ENCODE data around the gene TACO1. TPM values are rescaled to one million over a fixed set of nuclear protein-coding genes. Genes with fewer than 3 reads are reported as not detected.

The TACO1 gene
- 10 to 100 TPM in 5 of 6 donors, 1 to 10 TPM in 1; 6.3 to 17.5 (median 13.5) TPM for total RNA-seq

DNA sequence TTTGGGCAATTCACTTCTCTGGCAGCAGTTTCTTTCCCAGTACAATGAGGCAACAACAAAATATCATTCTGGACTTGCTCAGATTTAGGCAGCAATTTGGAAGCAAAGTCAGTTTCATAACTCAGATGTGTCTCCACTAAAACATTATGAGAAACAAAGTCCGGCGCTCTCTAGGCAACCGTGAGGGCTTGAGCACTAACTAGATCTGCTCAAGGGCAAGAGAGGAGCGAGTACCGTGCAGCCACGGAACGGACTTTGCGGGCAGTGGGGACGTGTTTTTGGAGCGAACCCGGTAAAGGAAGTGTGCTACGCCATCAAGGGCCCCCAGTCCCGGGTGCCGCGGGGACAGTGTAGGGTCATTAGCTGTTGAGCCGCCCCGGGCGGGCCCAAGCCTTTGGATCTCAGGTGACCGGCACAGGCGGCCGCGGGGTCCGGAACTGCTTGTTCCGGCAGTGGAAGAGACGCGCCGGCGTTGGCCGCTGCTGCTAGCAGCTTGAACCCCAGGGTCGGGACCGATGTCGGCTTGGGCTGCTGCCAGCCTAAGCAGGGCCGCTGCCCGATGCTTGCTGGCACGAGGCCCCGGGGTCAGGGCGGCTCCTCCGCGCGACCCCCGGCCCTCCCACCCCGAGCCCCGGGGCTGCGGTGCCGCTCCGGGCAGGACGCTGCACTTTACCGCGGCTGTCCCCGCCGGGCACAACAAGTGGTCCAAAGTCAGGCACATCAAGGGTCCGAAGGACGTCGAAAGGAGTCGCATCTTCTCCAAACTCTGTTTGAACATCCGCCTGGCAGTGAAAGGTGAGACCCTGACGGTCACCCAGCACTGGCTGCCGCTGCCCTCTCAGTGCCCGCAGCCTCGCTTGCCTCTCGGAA lies at the start of gene TACO1:
Gene TACO1, plus strand, starts transcription at position 327 of the 870 bp plus-strand sequence. Its CDS starts 189 bp downstream, at position 516.
- TF ChIP-seq POLR2A (IDR thresholded peaks at IDR 0.05) (peak; percentile 49 to 75 (median 52)), POLR2AphosphoS5 (IDR thresholded peaks at IDR 0.05) (peak; percentile 54 to 75), CTCF (IDR thresholded peaks at IDR 0.05) (no peak)
- Histone ChIP-seq H3K4me1 (peaks cover 12 to 30% (median 16%) of the 10 kb centered on the region in 4 donors), H3K36me3 (peaks cover 0 to 15% (median 15%) of the 10 kb centered on the region in 4 donors), H3K27ac (peak within 1 kb of the TSS; percentile 82 to 89 (median 87)), H3K9me3 (no peaks in the 10 kb centered on the region), H3K4me3 (peak within 1 kb of the TSS; percentile 50 to 78 (median 70)), H3K27me3 (no peaks in the 10 kb centered on the region)
- ATAC-seq (ENCODE audit: low FRiP score in 2 of 2) (peak; percentile 96 to 97), DNase-seq (peak; percentile 79 to 92)
- 2 to 5% methylated on average over 20 to 28 of the region's 61 CpGs for WGBS, 2 donors

GRCh38 chr17:63552211-63552610 lies 48.5 kb upstream of the TACO1 start:
- TF ChIP-seq POLR2AphosphoS5 (IDR thresholded peaks at IDR 0.05) (no peak), EP300 (IDR thresholded peaks at IDR 0.05) (no peak), CTCF (IDR thresholded peaks at IDR 0.05) (no peak), POLR2A (IDR thresholded peaks at IDR 0.05) (no peak)
- Histone ChIP-seq H3K4me1 (peaks cover 28 to 59% (median 48%) of the 10 kb centered on the region in 4 donors), H3K27ac (peak overlapping the region in 1 of 4 donors; percentile 45), H3K36me3 (no peaks in the 10 kb centered on the region), H3K27me3 (no peaks in the 10 kb centered on the region), H3K4me3 (peak overlapping the region in 3 of 4 donors; percentile 68 to 85 (median 71)), H3K9me3 (no peaks in the 10 kb centered on the region)
- 36 to 43% methylated on average over 6 of the region's 6 CpGs for WGBS, 2 donors
- ATAC-seq (ENCODE audit: low FRiP score in 2 of 2) (no peak), DNase-seq (no peak)

GRCh38 chr17:63555500-63556156 lies 45.1 kb upstream of the TACO1 start:
- no peak overlapping the region for H3K4me3 ChIP-seq
- TF ChIP-seq CTCF (IDR thresholded peaks at IDR 0.05) (no peak), POLR2A (IDR thresholded peaks at IDR 0.05) (no peak), EP300 (IDR thresholded peaks at IDR 0.05) (no peak), POLR2AphosphoS5 (IDR thresholded peaks at IDR 0.05) (no peak)
- 50 to 70% methylated on average over 7 of the region's 7 CpGs for WGBS, 2 donors
- H3K27me3 ChIP-seq = no peaks in the 10 kb centered on the region
- DNase-seq (no peak), ATAC-seq (ENCODE audit: low FRiP score in 2 of 2) (no peak)
- H3K27ac ChIP-seq = no peak overlapping the region
- H3K9me3 ChIP-seq = no peaks in the 10 kb centered on the region
- H3K36me3 ChIP-seq = no peaks in the 10 kb centered on the region
- peaks cover 25 to 53% (median 42%) of the 10 kb centered on the region in 4 donors for H3K4me1 ChIP-seq

- ATAC-seq (ENCODE audit: low FRiP score in 2 of 2) (no peak), DNase-seq (no peak)
- no peaks in the 10 kb centered on the region for H3K27me3 ChIP-seq
- no peaks in the 10 kb centered on the region for H3K36me3 ChIP-seq
- H3K9me3 ChIP-seq = no peaks in the 10 kb centered on the region
- no peak overlapping the region for H3K27ac ChIP-seq
- H3K4me3 ChIP-seq = no peak overlapping the region
- peaks cover 29 to 45% (median 36%) of the 10 kb centered on the region in 4 donors for H3K4me1 ChIP-seq
- no peak for TF ChIP-seq EP300 (IDR thresholded peaks at IDR 0.05)
- no peak for TF ChIP-seq POLR2A (IDR thresholded peaks at IDR 0.05)
- TF ChIP-seq POLR2AphosphoS5 (IDR thresholded peaks at IDR 0.05) = no peak
- TF ChIP-seq CTCF (IDR thresholded peaks at IDR 0.05) = no peak
- WGBS, 2 donors = 90 to 97% methylated on average over 2 of the region's 2 CpGs
Observed at GRCh38 chr17:63557416-63557815, 43.3 kb upstream of the TACO1 start.
